Fibroblast of skin of scalp (primary cell): ENCODE data around the gene ZNF687. TPM values are rescaled to one million over a fixed set of nuclear protein-coding genes. Genes with fewer than 3 reads are reported as not detected.
"Not testable (repeated sequence)": the region's sequence is repeated elsewhere in the genome, so short reads cannot be mapped to it uniquely, and the experiment has no call there.

ENCODE experiments used
- DNase-seq: peaks from one replicate; pipeline ENCODE4 v3.0.0-alpha.2; 2013
- polyA plus RNA-seq, 2 experiments: library from polyadenylated mRNA; unstranded; fragments of 120-200 nt; gene quantifications; one replicate each; pipeline ENCODE4 v1.2.1, GENCODE V29; 2013; ENCODE audit not compliant: insufficient read length in 2 of 2

The ZNF687 gene
- 13.7 TPM for polyA plus RNA-seq (2013, experiment 1 of 2; ENCODE audit: insufficient read length)
- 13.7 TPM for polyA plus RNA-seq (2013, experiment 2 of 2; ENCODE audit: insufficient read length)

GRCh38 chr1:151281969-151282882 is at the start of gene ZNF687:
Gene ZNF687, plus strand, starts transcription at chr1:151282299. Its CDS starts 3,993 bp downstream, at chr1:151286292.
- peak; percentile 100 for DNase-seq

DNA sequence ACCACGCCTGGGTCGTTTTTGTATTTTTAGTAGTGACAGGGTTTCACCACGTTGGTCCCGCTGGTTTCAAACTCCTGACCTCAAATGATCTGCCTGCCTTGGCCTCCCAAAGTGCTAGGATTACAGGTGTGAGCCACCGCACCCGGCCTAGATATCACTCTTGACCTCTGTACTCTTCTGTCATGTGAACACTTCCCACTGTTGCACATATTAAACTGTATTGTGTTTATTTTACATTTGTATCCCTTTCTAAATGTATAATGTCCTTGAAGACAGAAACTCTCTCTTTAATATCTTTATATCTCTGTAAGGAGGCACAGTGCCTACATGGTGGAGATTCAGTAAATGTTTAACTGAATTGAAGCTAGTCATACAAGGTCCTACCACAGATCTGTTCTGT is 46.9 kb upstream of the ZNF687 start:
- DNase-seq: no peak

DNA sequence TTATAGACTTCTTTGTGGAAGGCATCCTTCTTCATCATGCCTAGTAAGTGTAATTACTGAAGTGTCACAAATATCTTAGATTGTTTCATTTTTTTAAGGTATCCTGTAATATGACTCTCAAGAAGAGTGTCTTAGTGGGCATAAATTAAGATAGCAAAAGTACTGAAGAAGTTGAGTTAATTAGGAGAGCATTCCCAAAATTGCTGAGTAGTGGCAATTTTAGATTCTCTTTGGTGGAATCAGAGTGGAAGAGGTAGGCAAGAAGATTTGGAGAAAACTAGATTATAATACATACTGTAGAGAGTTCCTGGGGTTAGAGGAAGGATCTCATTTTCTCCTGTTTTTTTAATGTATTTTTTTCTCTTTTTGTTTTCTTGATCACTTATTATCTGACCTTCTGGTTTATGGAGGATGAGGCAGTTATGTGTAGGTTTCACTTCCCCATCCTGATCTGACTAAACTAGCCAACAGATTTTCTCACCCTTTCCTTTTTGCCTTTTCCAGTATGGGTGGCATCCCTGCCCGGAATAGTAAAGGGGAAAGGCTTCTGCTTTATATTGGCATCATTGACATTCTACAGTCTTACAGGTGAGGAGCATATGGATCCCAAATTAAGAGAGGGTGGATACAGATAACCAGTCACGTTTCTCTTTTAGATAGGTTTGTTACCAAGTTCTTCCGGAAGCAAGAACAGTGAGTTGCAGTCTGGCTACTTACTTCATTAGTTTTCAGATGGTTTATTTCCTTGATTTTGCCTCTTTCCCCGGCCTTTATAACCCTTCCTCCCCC is 44.2 kb upstream of the ZNF687 start:
- DNase-seq: no peak

DNA sequence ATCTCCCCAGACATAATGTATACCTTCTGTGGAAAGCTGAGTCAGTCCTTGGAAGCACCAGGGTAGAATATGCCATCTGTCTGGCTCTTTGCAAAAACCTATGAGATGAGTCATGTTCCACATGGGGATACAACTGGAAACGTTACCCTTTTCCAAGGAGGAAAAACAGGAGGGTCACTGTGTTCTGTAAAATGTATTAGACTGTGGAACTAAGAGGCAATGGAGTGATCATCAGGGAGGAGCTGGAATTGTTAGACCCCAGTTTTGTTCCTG is 43.7 kb upstream of the ZNF687 start:
- DNase-seq: peak; percentile 82

- no peak for DNase-seq
These were observed 39.7 kb upstream of the ZNF687 start for GRCh38 chr1:151242442-151242841.

DNA sequence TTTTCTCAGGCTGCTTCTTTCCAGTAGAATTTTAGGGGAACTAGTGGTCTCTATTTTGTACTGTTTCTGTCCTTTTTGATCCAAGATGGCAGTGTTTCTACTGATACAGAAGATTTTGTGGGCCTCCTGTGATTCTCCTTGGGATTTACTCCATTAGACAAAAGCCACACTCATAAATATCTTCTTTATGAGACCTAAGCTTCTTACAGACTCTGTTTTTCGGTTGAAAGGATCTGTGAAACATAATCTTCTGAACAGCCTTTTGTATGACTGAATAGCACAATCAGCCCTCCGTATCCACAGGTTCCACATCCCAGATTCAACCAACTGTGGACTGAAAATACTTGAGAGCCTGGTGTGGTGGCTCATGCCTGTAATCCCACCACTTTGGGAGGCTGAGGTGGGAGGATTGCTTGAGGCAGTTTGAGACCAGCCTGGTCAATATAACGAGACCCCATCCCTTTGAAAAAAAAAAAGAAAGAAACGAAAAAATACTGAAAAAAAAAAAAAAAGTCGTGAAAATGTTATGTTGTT is 38.3 kb upstream of the ZNF687 start:
- no peak for DNase-seq

- DNase-seq: no peak
These were observed 35.3 kb upstream of the ZNF687 start for GRCh38 chr1:151246786-151247185.

GRCh38 chr1:151251656-151252470 is 30.2 kb upstream of the ZNF687 start:
- peak; percentile 78 for DNase-seq

- peak; percentile 97 for DNase-seq
These were observed 27.6 kb upstream of the ZNF687 start, which contains the start of gene PSMD4 for GRCh38 chr1:151254217-151255213. Gene PSMD4, plus strand, starts transcription at chr1:151254734. Its CDS starts 49 bp downstream, at chr1:151254783.

- DNase-seq: no peak
These were observed 26.7 kb upstream of the ZNF687 start for GRCh38 chr1:151255381-151255780.

DNA sequence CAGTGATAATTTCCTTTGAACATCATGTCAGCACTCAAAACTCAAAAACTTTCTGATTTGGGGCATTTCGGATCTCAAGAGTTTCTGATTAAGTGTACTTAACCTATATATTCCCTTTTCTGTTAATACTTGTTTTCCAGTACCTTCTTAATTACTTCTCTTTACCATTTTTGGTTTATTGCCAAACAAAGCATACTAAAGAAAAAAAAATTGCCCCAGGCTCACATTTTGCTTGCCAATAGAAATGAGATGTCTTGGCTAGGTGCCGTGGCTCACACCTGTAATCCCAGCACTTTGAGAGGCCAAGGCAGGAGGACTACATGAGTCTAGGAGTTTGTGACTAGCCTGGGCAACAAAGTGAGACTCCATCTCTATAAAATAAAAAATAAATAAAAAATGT is 22.7 kb upstream of the ZNF687 start:
- DNase-seq: no peak

- no peak for DNase-seq
These were observed 16.5 kb upstream of the ZNF687 start for GRCh38 chr1:151265446-151266236.

GRCh38 chr1:151266315-151266714 is 15.8 kb upstream of the ZNF687 start:
- DNase-seq: no peak

DNA sequence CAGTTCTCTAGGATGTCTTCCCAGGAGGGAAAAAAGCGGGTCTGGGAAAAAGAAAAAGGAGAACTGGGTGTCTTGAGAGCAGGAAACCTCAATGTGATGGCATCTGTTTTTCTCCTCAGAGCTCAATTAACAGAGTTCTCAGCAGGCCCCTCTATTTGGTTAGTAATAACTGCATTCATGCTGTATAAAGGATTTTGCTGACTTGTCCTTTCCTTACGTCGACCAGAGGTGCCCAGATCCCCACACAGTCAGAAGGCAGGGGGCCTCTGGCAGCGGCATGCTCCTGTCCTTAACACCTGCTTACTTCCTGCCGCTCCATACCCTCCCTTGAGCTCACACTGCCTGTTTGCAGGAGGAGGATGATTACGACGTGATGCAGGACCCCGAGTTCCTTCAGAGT is 15.3 kb upstream of the ZNF687 start:
- no peak for DNase-seq

GRCh38 chr1:151267760-151268159 is 14.3 kb upstream of the ZNF687 start:
- no peak for DNase-seq

DNA sequence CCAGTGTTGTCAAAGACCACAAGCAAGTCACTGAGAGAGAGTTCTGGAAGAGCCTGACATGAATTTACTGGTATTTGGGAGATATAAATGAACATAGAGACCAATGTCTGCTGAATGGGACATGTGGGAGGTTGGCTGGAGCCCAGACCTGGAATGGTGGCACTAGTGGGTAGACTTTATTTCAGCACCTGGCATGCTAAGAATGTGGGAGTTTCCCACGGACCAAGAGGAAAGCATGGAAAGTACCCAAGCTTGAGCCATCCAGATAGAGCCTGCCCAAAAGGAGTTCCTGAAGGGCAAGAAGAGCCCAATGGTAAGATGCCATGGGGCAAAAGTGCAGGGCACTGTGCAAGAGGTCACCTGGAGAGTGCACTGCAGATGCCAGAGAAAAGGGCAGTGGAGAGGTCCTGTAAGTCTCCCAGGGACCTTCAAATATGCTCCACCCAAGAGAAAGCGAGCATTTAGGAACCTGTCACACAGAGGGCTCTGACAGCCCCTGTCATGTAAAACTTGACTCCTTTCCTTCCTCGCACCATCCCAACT is 8.1 kb upstream of the ZNF687 start:
- no peak for DNase-seq

- DNase-seq: not testable (repeated sequence)
These were observed 6.8 kb upstream of the ZNF687 start for GRCh38 chr1:151275341-151275740.

GRCh38 chr1:151277249-151277648 is 4.8 kb upstream of the ZNF687 start:
- no peak for DNase-seq

GRCh38 chr1:151281225-151281968 is 702 bp upstream of the ZNF687 start:
- peak; percentile 99 for DNase-seq
